Eye (tissue), 1 donor: ENCODE measurements around the gene JADE3.

Experiments used
- DNase-seq: peaks from one replicate; pipeline ENCODE4 v3.0.0-alpha.2; 2015

The JADE3 gene

GRCh38 chrX:46912098-46912602 is at the start of gene JADE3:
Gene JADE3 (plus strand): TSS chrX:46912421. CDS start chrX:46984895, 72,474 bp downstream.
- DNase-seq: peak; percentile 83

GRCh38 chrX:46863072-46863471 is 49.1 kb upstream of the JADE3 start:
- no peak for DNase-seq

- DNase-seq: no peak
Observed at GRCh38 chrX:46864606-46865005, 47.6 kb upstream of the JADE3 start.

- DNase-seq: no peak
Observed at GRCh38 chrX:46865281-46865680, 46.9 kb upstream of the JADE3 start.

GRCh38 chrX:46866726-46867125 is 45.5 kb upstream of the JADE3 start:
- DNase-seq: no peak

GRCh38 chrX:46873746-46874145 is 38.5 kb upstream of the JADE3 start:
- DNase-seq: peak; percentile 2

- no peak for DNase-seq
Observed at GRCh38 chrX:46876901-46877300, 35.3 kb upstream of the JADE3 start.

- DNase-seq: no peak
Observed at GRCh38 chrX:46882266-46882665, 30.0 kb upstream of the JADE3 start.

GRCh38 chrX:46884799-46885198 is 27.4 kb upstream of the JADE3 start:
- DNase-seq: no peak

- no peak for DNase-seq
Observed at GRCh38 chrX:46898207-46898606, 14.0 kb upstream of the JADE3 start.

GRCh38 chrX:46903458-46904242 is 8.6 kb upstream of the JADE3 start:
- peak; percentile 83 for DNase-seq

- DNase-seq: no peak
Observed at GRCh38 chrX:46904626-46905025, 7.6 kb upstream of the JADE3 start.

- DNase-seq: no peak
Observed at GRCh38 chrX:46910415-46910814, 1.8 kb upstream of the JADE3 start.

- peak; percentile 74 for DNase-seq
Observed at GRCh38 chrX:46912603-46913491, 626 bp downstream of the JADE3 start.

GRCh38 chrX:46913667-46914066 is 1.4 kb downstream of the JADE3 start:
- peak; percentile 47 for DNase-seq

GRCh38 chrX:46916273-46916672 is 4.1 kb downstream of the JADE3 start:
- no peak for DNase-seq

- no peak for DNase-seq
Observed at GRCh38 chrX:46917622-46918021, 5.4 kb downstream of the JADE3 start.

GRCh38 chrX:46918434-46918833 is 6.2 kb downstream of the JADE3 start:
- no peak for DNase-seq

- DNase-seq: no peak
Observed at GRCh38 chrX:46920235-46920634, 8.0 kb downstream of the JADE3 start.

- no peak for DNase-seq
Observed at GRCh38 chrX:46922611-46923010, 10.4 kb downstream of the JADE3 start.

GRCh38 chrX:46927718-46928117 is 15.5 kb downstream of the JADE3 start:
- no peak for DNase-seq

- no peak for DNase-seq
Observed at GRCh38 chrX:46929439-46930261, 17.4 kb downstream of the JADE3 start.

GRCh38 chrX:46935295-46935694 is 23.1 kb downstream of the JADE3 start:
- no peak for DNase-seq
